SK-N-SH (cell line): Measurements from ENCODE around the gene HLA-DPB1. TPM values are rescaled to one million over a fixed set of nuclear protein-coding genes. Genes with fewer than 3 reads are reported as not detected.

Experiments
- CTCF ChIA-PET: fragments of 300-600, 350-600 bp; formaldehyde crosslinking; extraction: SDS; loops from one replicate; lab custom pipeline; 2021; lab: Yijun Ruan, JAX
- POLR2A ChIA-PET: fragments of 350-600 bp; sonication (Branson Sonifier 250); formaldehyde crosslinking; extraction: SDS; loops from one replicate; lab custom pipeline; 2020; ENCODE audit warnings: antibody characterized with exemption, inconsistent platforms; lab: Yijun Ruan, JAX
- DNase-seq: peaks from one replicate; pipeline ENCODE4 v3.0.0; 2012
- H2AFZ ChIP-seq: fragments of 200-600 bp; sonication (generic); 2 replicates; pipeline ENCODE4 v1.8.1; 2016; ENCODE audit warnings: antibody characterized with exemption, mild to moderate bottlenecking, low read depth
- H3F3A ChIP-seq: fragments of 200-600 bp; sonication (generic); replicated peaks from 2 replicates; pipeline ENCODE3; 2016; ENCODE audit warnings: antibody characterized with exemption, mild to moderate bottlenecking; ENCODE audit not compliant: insufficient read depth
- H3K27ac ChIP-seq, 2 experiments: fragments of 200-500 bp in 1 of 2; fragments of 200-600 bp in 1 of 2; sonication (Bioruptor generic) in 1 of 2; sonication (generic), shearing (Covaris generic) in 1 of 2; 2 replicates each; pipeline versions ENCODE4 v1.5.1 to v1.6.1; 2014 to 2016; ENCODE audit warnings: low read depth in 2 of 2, inconsistent platforms in 1 of 2, low read length in 1 of 2, mild to moderate bottlenecking in 1 of 2, mixed read lengths in 1 of 2
- H3K27me3 ChIP-seq: fragments of 200-600 bp; sonication (generic), shearing (Covaris generic); 2 replicates; pipeline ENCODE4 v1.6.1; 2016; ENCODE audit warnings: mixed run types; ENCODE audit not compliant: insufficient read depth
- H3K36me3 ChIP-seq, 2 experiments: fragments of 200-500 bp in 1 of 2; fragments of 200-600 bp in 1 of 2; sonication (Bioruptor generic) in 1 of 2; sonication (generic) in 1 of 2; replicated peaks in 1 of 2; 2 replicates each; pipeline versions ENCODE3 to v1.5.1; 2014 to 2016; ENCODE audit warnings: low read length in 1 of 2, mild to moderate bottlenecking in 1 of 2; ENCODE audit not compliant: insufficient read depth in 2 of 2, control insufficient read depth in 1 of 2
- H3K4me1 ChIP-seq, 2 experiments: fragments of 200-500 bp in 1 of 2; fragments of 200-600 bp in 1 of 2; sonication (Bioruptor generic) in 1 of 2; sonication (generic), shearing (Covaris generic) in 1 of 2; 2 replicates each; pipeline versions ENCODE4 v1.5.1 to v1.6.1; 2014 to 2016; ENCODE audit warnings: low read depth in 1 of 2, low read length in 1 of 2, mixed run types in 1 of 2; ENCODE audit not compliant: insufficient read depth in 2 of 2, control insufficient read depth in 1 of 2
- H3K4me2 ChIP-seq: fragments of 200-600 bp; sonication (generic), shearing (Covaris generic); 2 replicates; pipeline ENCODE4 v1.6.1; 2017; ENCODE audit warnings: mixed run types
- H3K4me3 ChIP-seq, 2 experiments: fragments of 200-500 bp in 1 of 2; fragments of 200-600 bp in 1 of 2; sonication (Bioruptor generic) in 1 of 2; sonication (generic), shearing (Covaris generic) in 1 of 2; 2 replicates each; pipeline versions ENCODE4 v1.5.1 to v1.8.1; 2014 to 2016; ENCODE audit warnings: low read depth in 2 of 2, inconsistent platforms in 1 of 2, low read length in 1 of 2, mild to moderate bottlenecking in 1 of 2, mixed read lengths in 1 of 2, moderate library complexity in 1 of 2
- H3K79me2 ChIP-seq: fragments of 200-600 bp; sonication (generic); 2 replicates; pipeline ENCODE4 v1.8.1; 2017; ENCODE audit warnings: mild to moderate bottlenecking; ENCODE audit not compliant: insufficient read depth
- H3K9ac ChIP-seq: fragments of 200-600 bp; sonication (generic); 2 replicates; pipeline ENCODE4 v1.6.1; 2017; ENCODE audit warnings: mixed run types
- H3K9me2 ChIP-seq: fragments of 200-600 bp; sonication (generic); 2 replicates; pipeline ENCODE4 v1.6.1; 2017; ENCODE audit warnings: mixed run types
- H3K9me3 ChIP-seq: fragments of 200-600 bp; sonication (generic); 2 replicates; pipeline ENCODE4 v1.6.1; 2017; ENCODE audit warnings: mixed run types, mild to moderate bottlenecking, moderate library complexity
- H4K20me1 ChIP-seq: fragments of 200-600 bp; sonication (generic); 2 replicates; pipeline ENCODE4 v1.6.1; 2017; ENCODE audit warnings: mild to moderate bottlenecking, mixed run types; ENCODE audit not compliant: insufficient read depth
- CHD2 ChIP-seq: fragments of 150-350 bp; IDR thresholded peaks from 2 replicates; pipeline ENCODE4 v1.6.1; 2018; ENCODE audit warnings: low read length; ENCODE audit not compliant: partially characterized antibody
- EP300 ChIP-seq, 2 experiments: IDR thresholded peaks; 2 replicates each; pipeline versions ENCODE4 v1.4.0 to v1.6.1; 2012; ENCODE audit warnings: borderline replicate concordance in 1 of 2, low read depth in 1 of 2, low read length in 1 of 2
- FOSL2 ChIP-seq: IDR thresholded peaks from 2 replicates; pipeline ENCODE4 v1.4.0; 2012; ENCODE audit warnings: low read depth, mild to moderate bottlenecking, moderate library complexity, borderline replicate concordance
- GABPA ChIP-seq: IDR thresholded peaks from 2 replicates; pipeline ENCODE4 v1.4.0; 2012; ENCODE audit warnings: low read depth, mild to moderate bottlenecking
- IRF3 ChIP-seq: fragments of 150-350 bp; IDR thresholded peaks from 2 replicates; pipeline ENCODE4 v1.6.1; 2016; ENCODE audit warnings: mild to moderate bottlenecking, low read depth, low read length
- JUND ChIP-seq: IDR thresholded peaks from 2 replicates; pipeline ENCODE4 v1.4.0; 2012
- MXI1 ChIP-seq: IDR thresholded peaks from 2 replicates; pipeline ENCODE4 v1.6.1; 2012; ENCODE audit warnings: mild to moderate bottlenecking, low read depth, low read length, improper control_type of control experiment
- NRF1 ChIP-seq: IDR thresholded peaks from 2 replicates; pipeline ENCODE4 v1.6.1; 2012; ENCODE audit warnings: low read depth, mild to moderate bottlenecking, low read length
- PBX3 ChIP-seq: IDR thresholded peaks from 2 replicates; pipeline ENCODE4; 2012
- POLR2AphosphoS5 ChIP-seq: IDR thresholded peaks from 2 replicates; pipeline ENCODE4 v1.6.1; 2012; ENCODE audit warnings: low read depth, low read length
- RAD21 ChIP-seq: IDR thresholded peaks from 2 replicates; pipeline ENCODE4 v1.6.1; 2012; ENCODE audit warnings: mild to moderate bottlenecking, low read length
- RCOR1 ChIP-seq: fragments of 150-350 bp; IDR thresholded peaks from 2 replicates; pipeline ENCODE4 v1.6.1; 2017; ENCODE audit warnings: antibody characterized with exemption, low read length
- RFX5 ChIP-seq: IDR thresholded peaks from 2 replicates; pipeline ENCODE4 v1.6.1; 2012; ENCODE audit warnings: mild to moderate bottlenecking, improper control_type of control experiment, low read length
- RXRA ChIP-seq: IDR thresholded peaks from 2 replicates; pipeline ENCODE4 v1.4.0; 2012; ENCODE audit warnings: low read depth, mild to moderate bottlenecking, borderline replicate concordance
- SIN3A ChIP-seq: IDR thresholded peaks from 2 replicates; pipeline ENCODE4 v1.6.1; 2012; ENCODE audit warnings: low read depth, mild to moderate bottlenecking, low read length, moderate library complexity, borderline replicate concordance
- SMC3 ChIP-seq: IDR thresholded peaks from 2 replicates; pipeline ENCODE4 v1.6.1; 2012; ENCODE audit warnings: low read depth, low read length, improper control_type of control experiment
- TEAD4 ChIP-seq: IDR thresholded peaks from 2 replicates; pipeline ENCODE4 v1.4.0; 2012; ENCODE audit warnings: mild to moderate bottlenecking, borderline replicate concordance; ENCODE audit not compliant: insufficient read depth
- WGBS: methylation state at CpG from one replicate; pipeline ENCODE4 v1.1.6; 2017; ENCODE audit warnings: low lambda C conversion rate; 5-methylcytosine and 5-hydroxymethylcytosine counted together
- polyA plus RNA-seq, 3 experiments: library from polyadenylated mRNA; depleted of rRNA; stranded (reverse); fragments of >200 nt; gene quantifications; 2 replicates each; pipeline ENCODE4 v1.2.3, GENCODE V29; 2012

The HLA-DPB1 gene
- polyA plus RNA-seq, 1 of the 3 experiments (the other 2 are of a cell fraction): 2.0 TPM

- CTCF ChIA-PET: interaction anchor here (1.0 to 1.4 kb wide), 2 partner anchors 8 to 136 kb away, joined by 3 to 7 read pairs; no protein-coding TSS in a partner anchor
- Histone ChIP-seq H3K27ac (no peak overlapping the region), H3K4me1 (no peaks in the 10 kb centered on the region; a peak in 1 of 4 replicates), H2AFZ (no peak overlapping the region), H3F3A (no peaks in the 10 kb centered on the region), H3K9ac (no peak overlapping the region), H4K20me1 (no peaks in the 10 kb centered on the region), H3K4me2 (no peak overlapping the region), H3K27me3 (peaks cover 47% of the 10 kb centered on the region; the same call in 1 of the 2 replicates), H3K79me2 (no peaks in the 10 kb centered on the region), H3K9me3 (no peaks in the 10 kb centered on the region), H3K4me3 (no peak overlapping the region), H3K9me2 (no peaks in the 10 kb centered on the region), H3K36me3 (no peaks in the 10 kb centered on the region)
- WGBS: 9% methylated on average over 1 of the region's 1 CpG
- POLR2A ChIA-PET: no interaction called here
- DNase-seq: peak; percentile 62
- TF ChIP-seq GABPA (no peak), RFX5 (peak; percentile 99)
Measured at GRCh38 chr6:33112148-33112547, 36.4 kb downstream of the HLA-DPB1 start.

GRCh38 chr6:33113755-33114154 lies 38.0 kb downstream of the HLA-DPB1 start:
- TF ChIP-seq JUND (no peak), RAD21 (no peak), FOSL2 (no peak), SIN3A (no peak), PBX3 (no peak), POLR2AphosphoS5 (no peak), RXRA (no peak), RCOR1 (no peak), IRF3 (no peak), NRF1 (no peak), EP300 (IDR thresholded peaks at IDR 0.05; ENCODE audit: borderline replicate concordance in 1 of 2, low read depth in 1 of 2, low read length in 1 of 2) (no peak), MXI1 (no peak), SMC3 (no peak), TEAD4 (no peak), CHD2 (no peak), GABPA (no peak)
- TF ChIP-seq, all 33 proteins: peak for 0
- H3K79me2 ChIP-seq: no peaks in the 10 kb centered on the region
- H3K4me3 ChIP-seq: no peak overlapping the region
- no peaks in the 10 kb centered on the region for H3F3A ChIP-seq
- no peak overlapping the region for H3K4me2 ChIP-seq
- ChIA-PET POLR2A (no interaction called here), CTCF (interaction anchor here (0.9 to 1.3 kb wide), 6 partner anchors 10 to 135 kb away, joined by 3 to 6 read pairs (median 3); no protein-coding TSS in a partner anchor)
- no peaks in the 10 kb centered on the region for H3K9me2 ChIP-seq
- H3K4me1 ChIP-seq: no peaks in the 10 kb centered on the region; a peak in 1 of 4 replicates
- H3K9ac ChIP-seq: no peak overlapping the region
- peaks cover 43% of the 10 kb centered on the region; the same call in 1 of the 2 replicates for H3K27me3 ChIP-seq
- no peak overlapping the region for H3K27ac ChIP-seq
- no peaks in the 10 kb centered on the region for H3K9me3 ChIP-seq
- no peaks in the 10 kb centered on the region for H4K20me1 ChIP-seq
- 3% methylated on average over 7 of the region's 7 CpGs for WGBS
- no peak for DNase-seq
- no peak overlapping the region for H2AFZ ChIP-seq
- no peaks in the 10 kb centered on the region for H3K36me3 ChIP-seq
